ENCODE results near the gene DIPK1B. TPM values are rescaled to one million over a fixed set of nuclear protein-coding genes. Genes with fewer than 3 reads are reported as not detected.

The DIPK1B gene
- total and polyA plus RNA-seq, 2 donors (not counting 3 experiments of a cell fraction or from before 2014, with no cell fraction given) = 253 to 441 TPM

- H3K27me3 ChIP-seq (ENCODE audit: control insufficient read depth in 2 of 2, insufficient read depth in 2 of 2, low read length in 2 of 2) = no peaks in the 10 kb centered on the region
- no peak overlapping the region for H2AFZ ChIP-seq (ENCODE audit: low read depth, low read length)
- DNase-seq (ENCODE audit: low read depth, low spot score) (no peak), FAIRE-seq (no peak)
- no peak overlapping the region for H3K4me3 ChIP-seq (replicated peaks in 1 of 3; ENCODE audit: insufficient read depth in 1 of 3, low read depth in 1 of 3, low read length in 3 of 3)
- H3K36me3 ChIP-seq (ENCODE audit: control insufficient read depth in 2 of 2, extremely low read depth in 1 of 2, insufficient read depth in 2 of 2, low read length in 2 of 2) = no peaks in the 10 kb centered on the region
- H3K9me3 ChIP-seq (replicated peaks; ENCODE audit: control insufficient read depth, insufficient read depth, low read length) = no peaks in the 10 kb centered on the region
- BruUV-seq (replicated peaks) = no TSS peak
- H4K20me1 ChIP-seq (replicated peaks; ENCODE audit: control insufficient read depth, extremely low read depth, insufficient read depth, low read length) = no peaks in the 10 kb centered on the region
- H3K9me1 ChIP-seq (replicated peaks; ENCODE audit: control insufficient read depth, extremely low read depth, insufficient read depth, low read length) = no peaks in the 10 kb centered on the region
- intact Hi-C loops (cut with micrococcal nuclease) = no loop called here
- no peak overlapping the region for H3K27ac ChIP-seq (ENCODE audit: insufficient read depth, low read depth, low read length)
- TF ChIP-seq MYC (IDR thresholded peaks at IDR 0.05; ENCODE audit: low read depth, low read length) = no peak
- TF ChIP-seq, protein P1, sequence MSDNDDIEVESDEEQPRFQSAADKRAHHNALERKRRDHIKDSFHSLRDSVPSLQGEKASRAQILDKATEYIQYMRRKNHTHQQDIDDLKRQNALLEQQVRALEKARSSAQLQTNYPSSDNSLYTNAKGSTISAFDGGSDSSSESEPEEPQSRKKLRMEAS (IDR thresholded peaks at IDR 0.05; ENCODE audit: insufficient read depth, insufficient read length) = no peak
- TF ChIP-seq EZH2 (IDR thresholded peaks at IDR 0.05; ENCODE audit: borderline replicate concordance, low read depth, low read length, severe bottlenecking) = no peak
- TF ChIP-seq CTCF (IDR thresholded peaks at IDR 0.05; ENCODE audit: extremely low read depth in 1 of 2, insufficient read depth in 1 of 2, low read depth in 1 of 2, low read length in 2 of 2) = no peak
- no peak for TF ChIP-seq POLR2AphosphoS5 (IDR thresholded peaks at IDR 0.05; ENCODE audit: insufficient read depth, low read depth, low read length)
- TF ChIP-seq GATA2 (IDR thresholded peaks at IDR 0.05; ENCODE audit: insufficient read depth, insufficient read length, low read depth, low read length) = no peak
- TF ChIP-seq POLR2A (IDR thresholded peaks at IDR 0.05; ENCODE audit: low read depth, low read length) = no peak
- TF ChIP-seq FOS (IDR thresholded peaks at IDR 0.05; ENCODE audit: borderline replicate concordance, insufficient read depth, low read length) = no peak
- no peaks in the 10 kb centered on the region for H3K4me1 ChIP-seq (ENCODE audit: control insufficient read depth, extremely low read depth, insufficient read depth, low read length)
- ChIA-PET POLR2A (no interaction called here), CTCF (interaction anchor here (1.3 to 1.8 kb wide), 2 partner anchors 10 to 19 kb away, joined by 3 to 7 read pairs; no protein-coding TSS in a partner anchor)
- H3K9ac ChIP-seq (replicated peaks; ENCODE audit: extremely low read depth, insufficient read depth, low read length) = no peak overlapping the region
- H3K79me2 ChIP-seq (ENCODE audit: control insufficient read depth, insufficient read depth, low read length) = peaks cover 1% of the 10 kb centered on the region
- H3K4me2 ChIP-seq (ENCODE audit: insufficient read depth, low read length) = no peak overlapping the region
- dilution Hi-C loops (cut with MboI; ENCODE audit: extremely low pct_ligation_motif_present, low sequenced_read_pairs) = no loop called here
These were observed 4.4 kb upstream of the DIPK1B start for GRCh38 chr9:136707849-136708517.
